HL-60 (cell line): ENCODE measurements around the gene PRPSAP2.

Source experiments
- DNase-seq, 2 experiments: peaks; one replicate each; pipeline ENCODE4 v3.0.0-alpha.2; 2010 to 2020; ENCODE audit warnings: low read depth in 1 of 2, low spot score in 1 of 2
- H3K27ac ChIP-seq: fragments of 250-450 bp; sonication (Bioruptor Pico); replicated peaks from 2 replicates; pipeline ENCODE4 v1.5.1; 2020; ENCODE audit warnings: mild to moderate bottlenecking, moderate library complexity
- H3K27me3 ChIP-seq: fragments of 250-450 bp; sonication (Bioruptor Pico); 2 replicates; pipeline ENCODE4 v1.5.1; 2021; ENCODE audit warnings: mild to moderate bottlenecking, moderate library complexity; ENCODE audit not compliant: insufficient read depth, poor library complexity, severe bottlenecking
- H3K4me3 ChIP-seq: replicated peaks from 2 replicates; pipeline ENCODE4 v1.5.1; 2011; ENCODE audit warnings: mild to moderate bottlenecking, control low read depth, low read length; ENCODE audit not compliant: insufficient read depth
- GABPA ChIP-seq: IDR thresholded peaks from 2 replicates; pipeline ENCODE4 v1.6.1; 2012; ENCODE audit warnings: low read depth
- POLR2AphosphoS5 ChIP-seq: IDR thresholded peaks from 2 replicates; pipeline ENCODE4 v1.6.1; 2012; ENCODE audit warnings: low read depth
- SPI1 ChIP-seq: IDR thresholded peaks from 2 replicates; pipeline ENCODE4 v1.6.1; 2012; ENCODE audit warnings: low read depth, mild to moderate bottlenecking, borderline replicate concordance
- TF ChIP-seq, protein P1 (sequence below): IDR thresholded peaks from 2 replicates; pipeline ENCODE4 v1.6.1; 2012; ENCODE audit warnings: low read depth; ENCODE audit not compliant: insufficient replicate concordance
- TF ChIP-seq, protein P2 (sequence below): IDR thresholded peaks from one replicate; pipeline ENCODE4 v1.5.1; 2011; ENCODE audit warnings: low read length, control low read depth, inconsistent platforms; ENCODE audit not compliant: insufficient read depth

PRPSAP2 gene

DNA sequence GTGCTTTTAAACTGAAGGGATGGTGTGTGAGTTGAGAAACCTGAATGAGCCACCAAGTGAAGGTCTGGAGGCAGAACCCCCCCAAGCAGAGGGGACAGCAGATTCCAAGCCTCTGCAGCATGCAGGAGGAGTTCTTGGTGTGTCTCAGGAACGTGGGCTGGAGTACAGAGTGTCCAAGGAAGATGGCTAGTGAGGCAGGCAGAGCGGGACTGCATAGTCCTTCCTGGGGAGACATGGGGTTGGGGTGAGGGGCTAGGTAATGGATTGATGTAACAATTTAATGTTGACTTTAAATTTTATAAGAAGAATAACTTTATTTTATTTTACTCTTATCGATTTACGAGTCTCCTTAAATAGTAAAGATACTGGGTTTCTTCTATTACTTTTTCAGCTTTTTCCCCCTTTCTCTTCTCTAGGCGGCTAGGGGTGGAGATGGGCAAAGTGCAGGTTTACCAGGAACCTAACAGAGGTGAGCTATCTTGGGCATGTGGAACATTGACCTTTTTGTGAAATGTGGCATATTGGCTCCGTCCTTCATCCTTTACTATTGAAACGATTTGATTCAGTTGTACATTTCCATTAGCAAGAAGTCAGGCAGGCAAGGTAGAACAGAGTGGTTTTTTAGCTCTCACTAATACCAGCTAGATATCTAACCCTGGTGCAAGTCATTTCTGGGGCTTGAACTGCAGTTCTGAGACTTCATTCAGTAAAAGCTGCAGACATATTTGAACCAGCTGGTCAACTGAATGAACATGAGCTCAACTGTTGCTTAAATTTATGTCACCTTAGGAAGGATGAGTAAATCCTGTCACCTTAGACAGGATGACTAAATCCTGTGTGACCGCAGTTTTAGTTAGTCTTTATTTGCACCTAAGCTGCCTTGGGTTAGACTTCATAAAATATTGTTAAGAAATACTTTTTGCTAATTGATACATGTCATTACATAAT is 9.2 kb downstream of the PRPSAP2 start:
- no peak for TF ChIP-seq SPI1
- TF ChIP-seq GABPA, result no peak
- TF ChIP-seq, protein P1, sequence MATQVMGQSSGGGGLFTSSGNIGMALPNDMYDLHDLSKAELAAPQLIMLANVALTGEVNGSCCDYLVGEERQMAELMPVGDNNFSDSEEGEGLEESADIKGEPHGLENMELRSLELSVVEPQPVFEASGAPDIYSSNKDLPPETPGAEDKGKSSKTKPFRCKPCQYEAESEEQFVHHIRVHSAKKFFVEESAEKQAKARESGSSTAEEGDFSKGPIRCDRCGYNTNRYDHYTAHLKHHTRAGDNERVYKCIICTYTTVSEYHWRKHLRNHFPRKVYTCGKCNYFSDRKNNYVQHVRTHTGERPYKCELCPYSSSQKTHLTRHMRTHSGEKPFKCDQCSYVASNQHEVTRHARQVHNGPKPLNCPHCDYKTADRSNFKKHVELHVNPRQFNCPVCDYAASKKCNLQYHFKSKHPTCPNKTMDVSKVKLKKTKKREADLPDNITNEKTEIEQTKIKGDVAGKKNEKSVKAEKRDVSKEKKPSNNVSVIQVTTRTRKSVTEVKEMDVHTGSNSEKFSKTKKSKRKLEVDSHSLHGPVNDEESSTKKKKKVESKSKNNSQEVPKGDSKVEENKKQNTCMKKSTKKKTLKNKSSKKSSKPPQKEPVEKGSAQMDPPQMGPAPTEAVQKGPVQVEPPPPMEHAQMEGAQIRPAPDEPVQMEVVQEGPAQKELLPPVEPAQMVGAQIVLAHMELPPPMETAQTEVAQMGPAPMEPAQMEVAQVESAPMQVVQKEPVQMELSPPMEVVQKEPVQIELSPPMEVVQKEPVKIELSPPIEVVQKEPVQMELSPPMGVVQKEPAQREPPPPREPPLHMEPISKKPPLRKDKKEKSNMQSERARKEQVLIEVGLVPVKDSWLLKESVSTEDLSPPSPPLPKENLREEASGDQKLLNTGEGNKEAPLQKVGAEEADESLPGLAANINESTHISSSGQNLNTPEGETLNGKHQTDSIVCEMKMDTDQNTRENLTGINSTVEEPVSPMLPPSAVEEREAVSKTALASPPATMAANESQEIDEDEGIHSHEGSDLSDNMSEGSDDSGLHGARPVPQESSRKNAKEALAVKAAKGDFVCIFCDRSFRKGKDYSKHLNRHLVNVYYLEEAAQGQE, result no peak
- TF ChIP-seq, protein P2, sequence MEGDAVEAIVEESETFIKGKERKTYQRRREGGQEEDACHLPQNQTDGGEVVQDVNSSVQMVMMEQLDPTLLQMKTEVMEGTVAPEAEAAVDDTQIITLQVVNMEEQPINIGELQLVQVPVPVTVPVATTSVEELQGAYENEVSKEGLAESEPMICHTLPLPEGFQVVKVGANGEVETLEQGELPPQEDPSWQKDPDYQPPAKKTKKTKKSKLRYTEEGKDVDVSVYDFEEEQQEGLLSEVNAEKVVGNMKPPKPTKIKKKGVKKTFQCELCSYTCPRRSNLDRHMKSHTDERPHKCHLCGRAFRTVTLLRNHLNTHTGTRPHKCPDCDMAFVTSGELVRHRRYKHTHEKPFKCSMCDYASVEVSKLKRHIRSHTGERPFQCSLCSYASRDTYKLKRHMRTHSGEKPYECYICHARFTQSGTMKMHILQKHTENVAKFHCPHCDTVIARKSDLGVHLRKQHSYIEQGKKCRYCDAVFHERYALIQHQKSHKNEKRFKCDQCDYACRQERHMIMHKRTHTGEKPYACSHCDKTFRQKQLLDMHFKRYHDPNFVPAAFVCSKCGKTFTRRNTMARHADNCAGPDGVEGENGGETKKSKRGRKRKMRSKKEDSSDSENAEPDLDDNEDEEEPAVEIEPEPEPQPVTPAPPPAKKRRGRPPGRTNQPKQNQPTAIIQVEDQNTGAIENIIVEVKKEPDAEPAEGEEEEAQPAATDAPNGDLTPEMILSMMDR, result no peak
- Histone ChIP-seq H3K27me3 (no peaks in the 10 kb centered on the region), H3K27ac (no peak overlapping the region), H3K4me3 (no peak overlapping the region)
- no peak for DNase-seq

DNA sequence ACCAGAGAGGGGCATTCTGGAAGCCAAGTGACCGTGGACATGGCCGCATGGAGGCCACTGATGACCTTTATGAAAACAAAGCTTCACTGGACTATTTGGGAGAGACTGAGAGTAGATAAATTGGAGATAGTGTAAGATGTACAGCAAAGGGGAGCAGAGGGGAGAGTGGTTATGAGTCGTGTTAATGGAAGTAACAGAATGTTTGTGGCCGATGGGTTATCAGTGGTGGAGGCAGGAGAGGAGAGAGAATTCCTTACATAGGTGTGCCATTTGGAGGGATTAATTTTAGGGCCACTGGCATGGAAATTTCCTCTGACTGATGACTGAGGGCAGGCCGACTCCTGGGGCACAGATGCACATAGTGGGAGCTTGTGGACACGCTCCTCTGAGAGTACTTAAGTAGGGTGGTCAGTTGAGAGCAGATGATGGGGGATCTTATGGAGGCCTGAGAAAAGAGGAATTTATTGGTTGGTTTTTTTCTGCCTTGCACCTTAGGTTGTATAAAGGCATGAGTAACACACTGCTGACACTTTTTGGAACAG is 19.2 kb downstream of the PRPSAP2 start:
- Histone ChIP-seq H3K27me3 (no peaks in the 10 kb centered on the region), H3K27ac (no peak overlapping the region), H3K4me3 (no peak overlapping the region)
- TF ChIP-seq GABPA (no peak), POLR2AphosphoS5 (no peak), SPI1 (no peak)
- TF ChIP-seq, protein P1, result no peak
- TF ChIP-seq, protein P2, result no peak
- no peak for DNase-seq

DNA sequence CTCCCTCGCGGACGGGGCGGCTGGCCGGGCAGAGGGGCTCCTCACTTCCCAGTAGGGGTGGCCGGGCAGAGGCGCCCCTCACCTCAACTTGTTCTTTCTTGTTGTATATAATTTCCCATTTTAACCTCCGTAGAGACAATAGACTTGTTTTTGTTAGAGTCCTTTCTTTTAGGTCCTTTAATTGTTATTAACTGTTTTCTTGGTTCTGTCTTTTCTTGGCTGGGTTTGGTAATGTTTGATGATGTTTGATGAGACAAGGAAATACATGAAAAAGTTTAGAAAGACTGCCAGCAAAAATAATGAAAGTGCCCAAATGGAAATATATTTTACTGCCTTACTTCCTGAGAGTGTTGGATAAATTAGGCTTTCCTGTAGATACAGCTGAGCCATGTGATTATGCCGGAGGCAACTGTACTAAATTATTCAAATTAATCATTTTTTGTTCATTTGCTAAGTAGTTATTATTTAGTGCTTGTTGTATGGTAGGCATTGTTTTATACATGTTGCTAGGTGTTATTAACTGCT is 30.9 kb downstream of the PRPSAP2 start:
- no peaks in the 10 kb centered on the region for H3K27me3 ChIP-seq
- TF ChIP-seq GABPA, result no peak
- TF ChIP-seq POLR2AphosphoS5, result no peak
- TF ChIP-seq, protein P2, result no peak
- no peak for TF ChIP-seq SPI1
- TF ChIP-seq, protein P1, result no peak
- no peak for DNase-seq
- no peak overlapping the region for H3K27ac ChIP-seq
- no peak overlapping the region for H3K4me3 ChIP-seq
